A549 treated with AZD2906 at 1 μM for 4 hours (cell line): ENCODE data around the gene SANBR. TPM values are rescaled to one million over a fixed set of nuclear protein-coding genes. Genes with fewer than 3 reads are reported as not detected.

Experiments used
- total RNA-seq: library from RNA; stranded (reverse); fragments of 200-300 nt; extraction: Qiagen RNA extraction; gene quantifications from 5 replicates; pipeline ENCODE4 v1.2.3, GENCODE V29; 2022

Gene SANBR
- 10.9 to 14.9 TPM (median 12.2 TPM) in 5 replicates for total RNA-seq

GRCh38 chr2:61065714-61066709 is at the start of gene SANBR:
Gene SANBR, plus strand, starts transcription at chr2:61065871. Its CDS starts 4,480 bp downstream, at chr2:61070351.

DNA sequence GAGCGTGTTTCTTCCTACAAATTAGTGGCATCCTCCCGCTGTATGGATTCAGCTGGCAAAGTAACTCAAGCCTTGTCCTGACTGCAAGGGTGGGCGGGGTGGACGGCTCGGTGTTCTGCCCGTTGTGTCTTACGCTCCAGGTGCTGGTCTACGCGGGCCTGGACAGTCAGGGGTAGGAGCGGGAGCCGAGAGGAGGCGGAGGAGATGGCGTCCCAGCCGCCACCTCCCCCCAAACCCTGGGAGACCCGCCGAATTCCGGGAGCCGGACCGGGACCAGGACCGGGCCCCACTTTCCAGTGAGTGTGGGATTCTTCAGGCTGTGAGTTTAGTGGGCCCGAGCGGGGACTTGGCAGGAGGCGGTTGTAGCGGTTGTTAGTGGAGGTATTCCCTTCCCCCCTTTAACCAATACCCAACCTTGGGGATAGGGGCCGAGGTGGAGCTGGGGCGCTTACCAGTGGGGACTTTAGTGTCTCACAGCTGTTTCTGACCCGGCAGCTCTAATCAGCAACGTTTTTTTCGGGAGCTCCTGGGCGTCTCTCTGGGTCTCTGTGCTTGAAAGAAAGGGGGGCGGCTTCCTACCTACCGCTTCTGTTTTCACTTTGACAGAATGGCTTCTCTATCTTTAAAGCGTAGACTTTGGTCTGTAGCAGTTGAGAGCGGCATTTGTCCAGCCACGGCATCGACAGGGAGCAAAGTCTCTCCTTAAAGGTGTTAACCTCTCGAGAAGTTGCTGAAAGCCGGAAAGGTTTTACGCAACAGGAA is 47.9 kb upstream of the SANBR start, which contains the start of the genes PEX13 and PUS10:
Gene PEX13, plus strand, starts transcription at position 165 of the 762 bp plus-strand sequence. Its CDS starts 40 bp downstream, at position 205.
Gene PUS10, minus strand, starts transcription at position 700 of the 762 bp plus-strand sequence. CDS start 6,365 bp downstream, outside the sequence.

Other genes starting within 250 kb of the SANBR start
- gene REL, start 184.3 kb upstream of the SANBR start, total RNA-seq = 1.7 to 2.7 TPM (median 2.4 TPM) in 5 replicates
- 13.0 to 15.4 TPM (median 14.8 TPM) in 5 replicates for gene PEX13, start 48.2 kb upstream of the SANBR start, total RNA-seq
- gene PUS10, start 47.6 kb upstream of the SANBR start, total RNA-seq = 2.0 to 3.7 TPM (median 2.5 TPM) in 5 replicates
- 16.7 to 17.9 TPM (median 17.2 TPM) in 5 replicates for gene C2orf74, start 96.3 kb downstream of the SANBR start, total RNA-seq